Stimulated activated CD4-positive, alpha-beta T cell treated with anti-CD3 and anti-CD28 coated beads, TNF-alpha, amount 100 ng/mL, for 24 hours (primary cell): ENCODE measurements around the gene GNAS-AS1.

Experiments used
- DNase-seq, 3 experiments: peaks; one replicate each; pipeline ENCODE4 v3.0.0-alpha.2; 2020; ENCODE audit warnings: low read depth in 3 of 3

Gene GNAS-AS1

DNA sequence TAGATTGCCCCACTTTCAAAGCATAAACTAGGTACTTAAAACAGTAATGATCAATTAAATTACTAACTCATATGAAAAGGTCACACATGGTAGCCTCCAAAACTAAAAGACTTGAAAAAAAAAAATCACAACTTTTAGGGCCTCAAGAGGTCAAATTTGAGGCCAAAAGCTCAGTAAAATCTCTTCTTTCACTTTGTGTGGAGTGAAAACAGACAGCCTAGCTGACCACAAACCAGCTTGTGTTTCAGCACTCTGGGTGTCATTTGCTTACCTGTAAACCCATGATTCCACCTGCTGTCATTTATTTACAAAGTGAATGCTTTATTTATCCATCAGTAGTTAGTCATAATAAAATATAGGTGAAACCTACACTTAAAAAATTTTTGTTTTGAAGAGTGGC lies 35.8 kb upstream of the GNAS-AS1 start:
- DNase-seq, result no peak

DNA sequence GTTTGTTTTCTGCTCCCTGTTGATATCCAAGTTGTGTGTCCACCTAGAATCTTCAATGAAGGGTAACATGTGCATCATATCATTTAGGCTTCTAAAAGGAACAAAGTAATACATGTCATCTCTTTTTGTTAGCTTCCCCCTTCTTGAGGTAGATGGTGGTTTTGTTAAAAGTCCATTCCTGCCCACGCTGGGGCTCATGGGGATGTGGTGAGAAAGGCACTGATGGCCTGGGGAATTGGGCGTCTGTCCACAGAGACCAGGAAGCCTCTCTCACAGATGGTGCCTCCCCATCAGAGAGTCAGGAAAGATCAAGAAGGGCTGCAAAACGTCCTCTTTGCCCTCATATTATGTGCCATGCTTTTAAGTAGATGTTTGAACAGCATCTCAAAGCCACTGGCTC lies 34.3 kb upstream of the GNAS-AS1 start:
- no peak for DNase-seq

DNA sequence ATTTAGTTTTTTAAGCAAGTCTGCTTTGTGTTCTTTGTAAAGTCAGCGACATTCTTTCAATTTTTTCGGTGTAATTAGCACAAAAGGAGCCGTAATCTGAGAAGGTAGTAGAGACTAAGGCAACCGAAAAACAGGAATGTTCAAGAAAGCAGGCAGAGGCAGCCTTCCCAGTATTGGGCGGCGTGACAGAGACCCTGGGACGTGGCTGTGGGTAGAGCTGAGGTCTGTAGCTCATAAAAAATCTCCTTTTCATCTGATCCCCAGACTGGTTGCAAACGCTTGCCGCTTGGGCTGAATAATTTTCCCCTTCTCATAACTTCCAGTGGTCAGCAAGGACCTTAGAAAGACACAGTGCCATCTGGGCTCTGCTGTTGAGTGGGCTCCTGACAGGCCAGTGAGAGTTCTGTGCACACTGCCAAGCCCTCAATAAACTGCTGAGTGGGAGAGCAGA lies 32.6 kb upstream of the GNAS-AS1 start:
- DNase-seq, result no peak

GRCh38 chr20:58882704-58883089 lies 32.0 kb upstream of the GNAS-AS1 start:
- no peak for DNase-seq

DNA sequence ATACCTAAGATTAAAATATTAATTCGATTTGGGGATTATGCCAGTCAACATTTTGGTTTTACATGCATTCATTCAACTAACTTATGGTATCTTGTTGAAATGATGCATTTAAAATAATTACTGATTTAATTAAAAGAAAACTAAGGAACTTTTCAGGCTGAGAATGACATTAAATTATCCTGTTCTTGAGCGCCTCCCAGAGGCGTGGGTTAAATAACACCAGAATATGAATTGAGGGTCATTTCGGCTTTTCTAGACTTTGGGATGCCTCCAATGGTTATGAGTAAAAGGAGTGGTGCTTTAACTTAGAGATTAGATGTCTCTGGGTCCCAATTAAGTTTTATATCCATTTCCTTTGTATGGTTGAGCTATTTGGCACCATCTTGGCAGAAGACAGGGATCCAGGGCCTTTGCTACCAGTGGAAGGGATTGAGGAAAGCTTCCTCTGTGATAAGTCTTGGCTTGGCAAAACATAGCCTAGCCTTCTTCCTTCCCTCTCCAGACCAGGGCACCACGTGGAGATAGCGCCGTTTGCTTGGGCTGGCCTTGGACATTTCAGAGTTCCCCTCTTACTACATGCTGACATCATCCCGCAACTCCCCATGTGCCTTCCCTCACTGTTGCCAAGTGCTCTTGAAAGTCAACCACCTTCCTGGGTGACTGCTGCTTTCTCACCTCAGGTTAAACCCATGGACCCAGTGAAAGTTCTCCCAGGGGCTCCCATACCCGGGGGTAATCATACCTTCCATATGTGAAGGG lies 30.5 kb upstream of the GNAS-AS1 start:
- DNase-seq, result no peak

GRCh38 chr20:58880441-58880840 lies 29.7 kb upstream of the GNAS-AS1 start:
- DNase-seq, result no peak

- DNase-seq, result no peak
Observed at GRCh38 chr20:58878399-58878798, 27.7 kb upstream of the GNAS-AS1 start.

GRCh38 chr20:58877976-58878360 lies 27.3 kb upstream of the GNAS-AS1 start:
- DNase-seq, result no peak

DNA sequence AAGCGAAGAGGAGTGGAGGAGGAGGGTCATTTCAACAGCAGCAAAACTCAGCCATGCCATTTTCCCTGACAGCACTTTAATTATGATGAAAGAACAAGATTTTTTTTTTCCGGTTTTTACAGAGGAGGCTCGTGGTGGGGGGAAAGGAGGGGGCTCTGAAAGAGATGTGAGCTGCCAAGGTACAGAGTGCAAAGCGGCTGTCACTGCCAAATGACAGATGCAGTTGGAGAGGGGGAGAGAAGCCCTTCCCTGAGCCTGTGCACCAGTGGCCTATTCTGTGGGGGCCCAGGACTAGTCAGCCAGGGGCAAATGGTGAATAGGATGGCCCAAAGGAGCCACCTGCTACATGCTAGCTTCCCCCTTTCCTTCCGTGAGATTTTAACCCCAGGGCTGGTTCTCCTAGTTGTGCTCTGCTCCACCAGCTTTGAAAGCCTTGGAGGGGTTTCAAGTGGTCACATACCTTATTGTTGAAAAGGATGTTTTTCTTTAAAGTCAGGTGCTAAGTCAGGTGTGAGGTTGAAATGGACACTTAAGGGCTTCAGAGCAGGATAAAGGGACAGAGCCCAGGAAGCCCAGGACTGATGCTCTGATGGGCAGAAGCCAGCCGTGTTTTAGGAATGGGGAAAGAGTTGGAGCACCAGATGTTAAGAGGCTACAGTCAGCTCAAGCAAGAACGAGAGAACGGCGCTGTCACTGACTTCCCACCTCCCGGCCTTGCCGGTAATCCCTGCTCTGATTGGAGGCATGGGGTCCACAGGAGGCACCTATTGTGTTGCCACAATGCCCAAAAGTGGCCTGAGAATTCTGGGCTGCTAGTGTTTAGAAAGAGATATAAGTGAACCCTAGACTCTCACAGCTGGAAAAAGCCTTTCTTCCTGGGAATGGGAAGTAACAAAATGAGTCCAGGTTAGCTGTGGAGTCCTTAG lies 26.6 kb upstream of the GNAS-AS1 start:
- DNase-seq, result no peak

DNA sequence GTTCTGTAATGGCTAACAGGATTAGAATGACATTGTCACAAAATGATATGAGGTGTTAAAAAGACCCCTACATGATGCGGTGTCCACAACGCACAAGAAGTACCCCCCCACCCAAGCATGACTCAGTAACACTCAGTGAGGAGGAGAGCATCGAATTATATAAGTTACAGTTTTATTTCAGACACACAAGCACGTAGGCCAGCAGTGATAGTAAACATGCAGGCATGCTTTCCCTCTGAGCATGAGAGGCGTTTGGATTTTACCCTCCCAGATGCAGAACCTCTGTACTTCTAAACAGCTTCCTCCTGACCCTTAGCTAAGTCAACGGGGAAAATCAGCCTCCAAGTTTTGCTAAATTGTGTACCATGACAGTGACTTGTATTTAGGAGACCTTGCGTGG lies 25.7 kb upstream of the GNAS-AS1 start:
- no peak for DNase-seq

DNA sequence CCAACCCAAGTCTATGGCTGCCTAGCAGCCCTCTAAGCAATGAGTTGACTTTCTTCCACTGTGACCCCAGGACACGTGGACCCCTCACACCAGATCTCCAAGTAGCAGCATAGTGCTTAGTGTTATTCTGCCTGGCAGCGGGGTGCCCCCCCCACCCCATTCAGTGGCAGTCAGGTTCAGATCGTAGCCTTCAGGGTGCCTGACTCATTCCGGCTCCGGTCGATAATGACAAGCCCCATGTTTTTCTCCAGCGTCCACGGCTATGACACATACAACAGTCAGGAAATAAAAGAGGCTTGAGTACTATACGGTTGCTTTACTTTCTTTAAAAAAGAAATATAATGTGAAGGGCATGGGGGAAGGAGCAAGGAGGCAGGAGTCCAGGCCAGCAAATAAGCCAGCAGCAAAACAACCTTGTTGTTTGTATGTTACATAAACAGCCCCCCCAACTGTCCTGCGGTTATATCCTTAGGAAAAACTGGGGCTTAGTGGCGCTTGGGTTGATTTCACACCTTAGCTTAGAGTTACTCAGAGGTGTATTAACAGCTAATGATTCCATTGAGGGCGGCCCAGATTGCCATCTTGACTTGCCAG lies 24.9 kb upstream of the GNAS-AS1 start:
- no peak for DNase-seq

DNA sequence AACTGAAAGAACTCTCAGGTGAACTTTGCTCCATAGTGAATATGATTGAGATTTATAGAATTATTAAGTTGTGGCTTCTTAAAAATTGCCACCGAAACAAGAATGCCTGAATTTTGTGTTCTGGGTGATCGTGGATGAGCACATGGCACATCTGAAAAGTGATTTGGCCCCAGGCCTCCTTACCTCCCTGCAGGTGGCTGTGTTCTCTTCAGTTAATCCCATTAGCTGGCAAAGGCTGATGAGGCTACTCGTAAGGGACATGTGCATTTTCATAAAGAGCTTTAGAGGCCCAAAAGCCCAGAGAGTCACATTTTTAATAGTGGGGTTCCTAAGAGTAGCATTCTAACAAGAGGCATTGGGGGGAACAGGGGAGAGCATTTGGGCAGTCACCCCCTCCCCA lies 24.4 kb upstream of the GNAS-AS1 start:
- DNase-seq, result no peak

DNA sequence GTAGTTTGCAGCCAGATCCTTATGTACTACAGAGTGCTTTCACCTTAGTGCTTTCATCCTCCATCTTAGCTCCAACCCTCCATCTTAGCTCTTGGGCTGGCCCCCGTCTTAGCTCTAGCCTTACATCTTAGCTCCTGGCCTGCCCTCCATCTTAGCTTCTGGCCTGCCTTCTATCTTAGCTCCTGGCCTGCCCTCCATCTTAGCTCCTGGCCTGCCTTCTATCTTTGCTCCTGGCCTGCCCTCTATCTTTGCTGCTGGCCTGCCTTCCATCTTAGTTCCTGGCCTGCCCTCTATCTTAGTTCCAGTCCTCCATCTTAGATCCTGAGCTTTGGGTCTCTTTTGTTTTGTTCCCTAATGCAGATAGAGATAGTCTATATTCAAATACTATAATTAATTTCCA lies 23.8 kb upstream of the GNAS-AS1 start:
- no peak for DNase-seq

DNA sequence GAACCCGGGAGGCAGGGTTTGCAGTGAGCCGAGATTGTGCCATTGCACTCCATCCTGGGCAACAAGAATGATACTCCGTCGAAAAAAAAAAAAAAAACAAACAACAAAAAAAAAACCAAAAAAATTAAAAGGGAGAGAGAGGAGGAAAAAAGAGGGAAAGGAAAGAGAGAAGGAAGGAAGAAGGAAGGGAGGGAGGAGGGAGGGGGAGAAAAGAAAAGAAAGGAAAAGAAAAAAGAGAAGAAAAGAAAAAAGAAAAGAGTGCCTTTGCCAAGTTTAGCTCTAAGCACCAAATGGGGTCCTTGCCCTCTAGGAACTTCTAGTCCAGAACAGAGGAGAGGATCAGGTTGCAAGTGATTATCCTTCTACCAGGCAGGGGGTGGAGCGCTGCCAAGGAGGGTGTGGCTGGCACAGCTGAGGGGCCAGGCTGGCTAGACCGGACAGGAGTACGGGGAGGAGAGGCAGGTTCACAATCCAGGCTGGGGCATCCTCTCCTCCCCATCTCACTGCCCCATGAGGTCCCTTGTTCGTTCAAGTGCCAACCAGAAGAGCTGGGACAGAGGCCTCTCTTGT lies 20.9 kb upstream of the GNAS-AS1 start:
- no peak for DNase-seq

GRCh38 chr20:58870293-58871014 lies 19.8 kb upstream of the GNAS-AS1 start:
- DNase-seq, result peak in 1 of 3 experiments; percentile 35

DNA sequence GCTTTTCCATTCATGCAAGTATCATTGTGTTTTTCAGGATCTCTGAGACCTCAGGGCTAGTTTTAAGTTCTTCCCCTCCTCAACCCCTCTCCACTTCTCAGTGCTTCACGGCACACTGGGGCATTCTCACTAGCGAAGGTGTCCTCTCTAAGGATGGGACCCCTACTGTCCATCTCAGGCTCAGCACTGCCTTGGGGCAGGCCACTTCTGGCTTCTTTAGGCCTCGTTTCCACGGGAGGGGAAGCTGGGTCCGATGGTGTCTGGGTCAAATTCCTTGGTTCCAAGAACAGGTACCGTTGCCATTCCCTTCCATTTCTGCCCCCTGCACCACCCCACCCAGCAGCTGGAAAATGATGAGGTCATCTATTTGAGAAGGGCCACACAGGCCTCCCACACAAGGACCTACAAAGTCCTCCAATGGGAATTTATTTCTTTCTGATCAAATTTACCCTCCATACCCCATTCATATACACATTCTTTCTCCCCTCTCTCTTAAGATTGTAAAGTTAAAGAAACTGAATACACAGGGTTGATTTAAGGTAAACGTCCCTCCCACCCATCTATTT lies 19.0 kb upstream of the GNAS-AS1 start:
- DNase-seq, result no peak

- no peak for DNase-seq
Observed at GRCh38 chr20:58868795-58869194, 18.1 kb upstream of the GNAS-AS1 start.

DNA sequence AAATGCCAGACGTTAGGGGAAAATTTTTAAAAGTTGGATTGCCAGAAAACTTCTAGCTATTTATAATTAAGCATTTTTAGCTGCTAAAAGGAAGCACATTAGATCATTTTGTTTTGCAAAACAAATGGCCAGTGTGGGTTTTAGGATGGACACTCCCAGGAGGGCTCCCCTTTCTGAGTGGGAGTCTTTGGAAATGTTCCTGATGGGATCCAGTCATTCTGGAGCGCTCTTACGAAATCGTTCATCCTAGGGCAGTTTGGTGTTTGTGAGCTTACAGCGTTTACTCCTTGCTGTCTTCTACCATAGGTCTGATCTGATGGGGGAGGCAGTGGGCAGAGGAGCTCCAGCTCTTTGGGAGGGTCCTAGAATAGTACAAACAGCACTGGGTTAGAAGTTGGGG lies 16.5 kb upstream of the GNAS-AS1 start:
- DNase-seq, result no peak

GRCh38 chr20:58865843-58866242 lies 15.1 kb upstream of the GNAS-AS1 start:
- no peak for DNase-seq

- no peak for DNase-seq
Observed at GRCh38 chr20:58864346-58864745, 13.6 kb upstream of the GNAS-AS1 start.
